Measurements from ENCODE around the gene C1QTNF6.

GRCh38 chr22:37157516-37158285, 30.3 kb downstream of the C1QTNF6 start:
- TF ChIP-seq EZH2 (IDR thresholded peaks at IDR 0.05; ENCODE audit: borderline replicate concordance, insufficient read depth, low read length, poor library complexity, severe bottlenecking), result no peak
- no peak for TF ChIP-seq CTCF (IDR thresholded peaks at IDR 0.05; ENCODE audit: poor library complexity, severe bottlenecking)
- TF ChIP-seq POLR2AphosphoS5 (IDR thresholded peaks at IDR 0.05), result no peak
- TF ChIP-seq TAF1 (IDR thresholded peaks at IDR 0.05; ENCODE audit: low read depth), result no peak
- TF ChIP-seq EP300 (conservative IDR thresholded peaks at IDR 0.05; ENCODE audit: poor library complexity, severe bottlenecking), result no peak
- no peak for TF ChIP-seq RAD21 (conservative IDR thresholded peaks at IDR 0.05)

All from neural cell (in vitro differentiated cells).